B cell (primary cell): ENCODE results near the gene SDK1.

Experiments used
- CTCF ChIP-seq: fragments of 200-600 bp; IDR thresholded peaks from one replicate; pipeline ENCODE4 v1.8.0; 2022; ENCODE audit warnings: antibody characterized with exemption, mild to moderate bottlenecking
- EZH2 ChIP-seq: IDR thresholded peaks from 2 replicates; pipeline ENCODE4 v1.6.1; 2012; ENCODE audit warnings: borderline replicate concordance, low read depth, mild to moderate bottlenecking, moderate library complexity, low read length; ENCODE audit not compliant: insufficient read depth, poor library complexity, severe bottlenecking

DNA sequence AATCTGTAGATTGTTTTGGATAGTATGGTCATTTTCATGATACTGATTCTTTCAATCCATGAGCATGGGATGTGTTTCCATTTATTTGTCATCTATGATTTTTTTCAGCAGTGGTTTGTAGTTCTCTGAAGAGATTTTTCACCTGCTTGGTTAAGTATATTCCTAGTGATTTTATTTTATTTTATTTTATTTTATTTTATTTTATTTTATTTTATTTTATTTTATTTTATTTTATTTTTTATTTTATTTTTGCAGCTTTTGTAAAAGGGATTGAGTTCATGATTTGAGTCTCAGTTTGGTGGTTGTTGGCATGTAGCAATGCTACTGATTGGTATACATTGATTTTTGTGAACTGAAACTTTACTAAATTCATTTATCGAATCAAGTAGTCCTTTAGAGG lies 404.2 kb downstream of the SDK1 start:
- TF ChIP-seq CTCF (no peak), EZH2 (no peak)
